Measurements from ENCODE around the gene NQO1. TPM values are rescaled to one million over a fixed set of nuclear protein-coding genes. Genes with fewer than 3 reads are reported as not detected.

NQO1 gene
- total RNA-seq, 1 donor from 2014 or later = 77.7 TPM

GRCh38 chr16:69698404-69698803, 28.0 kb downstream of the NQO1 start:
- DNase-seq = no peak
- Histone ChIP-seq H3K36me3 (peaks cover 73% of the 10 kb centered on the region), H3K27ac (no peak overlapping the region), H3K4me1 (no peaks in the 10 kb centered on the region), H3K4me3 (no peak overlapping the region), H3K9me3 (no peaks in the 10 kb centered on the region), H3K27me3 (no peaks in the 10 kb centered on the region)
- TF ChIP-seq, protein P1, sequence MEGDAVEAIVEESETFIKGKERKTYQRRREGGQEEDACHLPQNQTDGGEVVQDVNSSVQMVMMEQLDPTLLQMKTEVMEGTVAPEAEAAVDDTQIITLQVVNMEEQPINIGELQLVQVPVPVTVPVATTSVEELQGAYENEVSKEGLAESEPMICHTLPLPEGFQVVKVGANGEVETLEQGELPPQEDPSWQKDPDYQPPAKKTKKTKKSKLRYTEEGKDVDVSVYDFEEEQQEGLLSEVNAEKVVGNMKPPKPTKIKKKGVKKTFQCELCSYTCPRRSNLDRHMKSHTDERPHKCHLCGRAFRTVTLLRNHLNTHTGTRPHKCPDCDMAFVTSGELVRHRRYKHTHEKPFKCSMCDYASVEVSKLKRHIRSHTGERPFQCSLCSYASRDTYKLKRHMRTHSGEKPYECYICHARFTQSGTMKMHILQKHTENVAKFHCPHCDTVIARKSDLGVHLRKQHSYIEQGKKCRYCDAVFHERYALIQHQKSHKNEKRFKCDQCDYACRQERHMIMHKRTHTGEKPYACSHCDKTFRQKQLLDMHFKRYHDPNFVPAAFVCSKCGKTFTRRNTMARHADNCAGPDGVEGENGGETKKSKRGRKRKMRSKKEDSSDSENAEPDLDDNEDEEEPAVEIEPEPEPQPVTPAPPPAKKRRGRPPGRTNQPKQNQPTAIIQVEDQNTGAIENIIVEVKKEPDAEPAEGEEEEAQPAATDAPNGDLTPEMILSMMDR (IDR thresholded peaks at IDR 0.05) = no peak
- no peak for ATAC-seq
- intact Hi-C loops (cut with DNase I) = no loop called here

DNA sequence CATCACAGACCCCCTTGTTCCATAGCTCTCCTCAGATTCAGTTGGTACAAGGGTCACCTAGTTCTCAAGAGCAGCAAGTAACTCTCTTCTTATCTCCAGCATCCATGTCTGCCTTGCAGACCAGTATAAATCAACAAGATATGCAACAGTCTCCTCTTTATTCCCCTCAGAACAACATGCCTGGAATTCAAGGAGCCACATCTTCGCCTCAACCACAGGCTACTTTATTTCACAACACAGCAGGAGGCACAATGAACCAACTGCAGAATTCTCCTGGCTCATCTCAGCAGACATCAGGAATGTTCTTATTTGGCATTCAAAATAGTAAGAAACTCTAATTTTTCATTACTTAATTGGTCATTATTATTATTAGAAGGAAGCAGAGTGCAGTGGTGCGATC, 32.4 kb downstream of the NQO1 start:
- Histone ChIP-seq H3K4me3 (no peak overlapping the region), H3K36me3 (peaks cover 92% of the 10 kb centered on the region), H3K4me1 (no peaks in the 10 kb centered on the region), H3K27ac (no peak overlapping the region), H3K9me3 (no peaks in the 10 kb centered on the region), H3K27me3 (no peaks in the 10 kb centered on the region)
- intact Hi-C loops (cut with DNase I) = no loop called here
- TF ChIP-seq, protein P1 (IDR thresholded peaks at IDR 0.05) = no peak
- ATAC-seq (no peak), DNase-seq (no peak)

DNA sequence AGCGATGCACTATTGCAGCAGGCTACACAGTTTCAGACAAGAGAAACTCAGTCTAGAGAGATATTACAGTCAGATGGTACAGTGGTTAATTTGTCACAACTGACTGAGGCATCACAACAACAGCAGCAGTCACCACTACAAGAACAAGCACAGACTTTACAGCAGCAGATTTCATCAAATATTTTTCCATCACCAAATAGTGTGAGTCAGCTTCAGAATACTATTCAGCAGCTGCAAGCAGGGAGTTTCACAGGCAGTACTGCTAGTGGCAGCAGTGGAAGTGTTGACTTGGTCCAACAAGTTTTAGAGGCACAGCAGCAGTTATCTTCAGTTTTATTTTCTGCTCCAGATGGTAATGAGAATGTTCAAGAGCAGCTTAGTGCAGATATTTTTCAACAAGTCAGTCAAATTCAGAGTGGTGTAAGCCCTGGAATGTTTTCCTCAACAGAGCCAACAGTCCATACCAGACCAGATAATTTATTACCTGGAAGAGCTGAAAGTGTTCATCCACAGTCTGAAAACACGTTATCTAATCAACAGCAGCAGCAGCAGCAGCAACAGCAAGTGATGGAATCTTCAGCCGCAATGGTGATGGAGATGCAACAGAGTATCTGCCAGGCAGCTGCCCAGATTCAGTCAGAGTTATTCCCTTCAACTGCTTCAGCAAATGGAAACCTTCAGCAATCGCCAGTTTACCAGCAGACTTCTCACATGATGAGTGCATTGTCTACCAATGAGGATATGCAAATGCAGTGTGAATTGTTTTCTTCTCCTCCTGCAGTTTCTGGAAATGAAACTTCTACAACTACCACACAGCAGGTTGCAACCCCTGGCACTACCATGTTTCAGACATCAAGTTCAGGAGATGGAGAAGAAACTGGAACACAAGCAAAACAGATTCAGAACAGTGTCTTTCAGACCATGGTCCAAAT, 34.1 kb downstream of the NQO1 start:
- Histone ChIP-seq H3K36me3 (peaks cover 79% of the 10 kb centered on the region), H3K4me3 (no peak overlapping the region), H3K27me3 (no peaks in the 10 kb centered on the region), H3K9me3 (no peaks in the 10 kb centered on the region), H3K4me1 (no peaks in the 10 kb centered on the region), H3K27ac (no peak overlapping the region)
- DNase-seq (no peak), ATAC-seq (no peak)
- TF ChIP-seq, protein P1 (IDR thresholded peaks at IDR 0.05) = no peak
- intact Hi-C loops (cut with DNase I) = no loop called here

DNA sequence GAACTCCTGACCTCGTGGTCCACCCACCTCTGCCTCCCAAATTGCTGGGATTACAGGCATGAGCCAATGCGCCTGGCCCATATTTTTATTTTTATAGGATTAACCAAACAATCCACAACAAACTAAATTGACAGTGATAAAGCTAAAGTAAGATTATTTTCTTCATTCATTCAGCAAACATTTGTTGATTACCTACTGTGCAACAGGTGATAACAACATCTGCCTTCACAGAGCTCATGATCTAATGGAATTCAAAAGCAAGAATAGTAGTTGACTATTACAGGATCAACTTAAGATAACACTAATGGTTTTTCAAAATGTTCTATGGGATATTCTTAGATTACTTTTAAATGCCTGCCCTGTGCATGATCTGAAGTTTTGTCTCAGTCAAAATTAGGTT, 37.8 kb downstream of the NQO1 start:
- H3K27me3 ChIP-seq = no peaks in the 10 kb centered on the region
- TF ChIP-seq, protein P1 (IDR thresholded peaks at IDR 0.05) = no peak
- no peak overlapping the region for H3K4me3 ChIP-seq
- H3K9me3 ChIP-seq = no peaks in the 10 kb centered on the region
- no peak for ATAC-seq
- no peaks in the 10 kb centered on the region for H3K4me1 ChIP-seq
- intact Hi-C loops (cut with DNase I) = no loop called here
- peaks cover 70% of the 10 kb centered on the region for H3K36me3 ChIP-seq
- no peak for DNase-seq
- H3K27ac ChIP-seq = no peak overlapping the region

DNA sequence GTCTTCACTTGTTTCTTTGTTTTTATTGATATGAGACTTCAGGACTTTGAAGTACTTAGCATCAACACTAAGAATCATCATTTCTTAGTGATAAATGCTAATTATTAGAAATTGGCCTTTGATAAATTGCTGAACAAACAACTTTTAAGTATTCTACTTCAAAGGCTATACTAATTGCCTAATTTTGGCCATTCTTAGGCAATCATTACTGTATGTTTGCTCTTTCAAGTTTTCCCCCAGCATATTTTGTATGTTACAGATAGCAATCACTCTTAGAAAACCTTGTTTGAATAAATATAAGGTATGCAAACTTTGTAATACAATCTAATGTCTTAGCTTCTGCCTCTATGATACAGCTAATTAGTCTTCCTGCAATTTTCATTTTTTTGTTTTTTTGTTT, 46.0 kb downstream of the NQO1 start:
- H3K36me3 ChIP-seq = peaks cover 90% of the 10 kb centered on the region
- no peak for DNase-seq

More for the DNA sequence above, 46.0 kb downstream of the NQO1 start:
- TF ChIP-seq, protein P1 (IDR thresholded peaks at IDR 0.05) = no peak
- no peaks in the 10 kb centered on the region for H3K9me3 ChIP-seq
- intact Hi-C loops (cut with DNase I) = no loop called here
- no peak overlapping the region for H3K27ac ChIP-seq
- no peaks in the 10 kb centered on the region for H3K4me1 ChIP-seq
- no peak for ATAC-seq
- no peak overlapping the region for H3K4me3 ChIP-seq
- H3K27me3 ChIP-seq = no peaks in the 10 kb centered on the region
